ENCODE measurements around the gene KLF4. TPM values are rescaled to one million over a fixed set of nuclear protein-coding genes. Genes with fewer than 3 reads are reported as not detected.
"Not testable (repeated sequence)": the region's sequence is repeated elsewhere in the genome, so short reads cannot be mapped to it uniquely, and the experiment has no call there.

The KLF4 gene
- total RNA-seq, 1 experiment from 2014 or later: 5.2 TPM

- CTCF ChIA-PET: no interaction called here
- Histone ChIP-seq H3K27me3 (ENCODE audit: control insufficient read depth, insufficient read depth, low read length) (no peaks in the 10 kb centered on the region), H3K9me3 (ENCODE audit: control insufficient read depth, insufficient read depth, low read depth, low read length) (no peaks in the 10 kb centered on the region), H3K36me3 (ENCODE audit: control insufficient read depth, insufficient read depth, low read length) (no peaks in the 10 kb centered on the region), H3K27ac (ENCODE audit: low read length) (no peak overlapping the region), H3K4me1 (ENCODE audit: control insufficient read depth, insufficient read depth, low read length) (peaks cover 13% of the 10 kb centered on the region), H3K4me3 (ENCODE audit: low read depth in 2 of 2, low read length in 2 of 2) (no peak overlapping the region)
- intact Hi-C loops (cut with micrococcal nuclease; ENCODE audit: unreplicated experiment) (no loop called here), in situ Hi-C loops (cut with HindIII; ENCODE audit: low pct_unique_long_range_greater_than_20kb, low sequenced_read_pairs) (no loop called here)
- DNase-seq (ENCODE audit: low read depth, low spot score) (no peak), ATAC-seq (no peak)
- no TSS peak for BruUV-seq (replicated peaks)
- TF ChIP-seq CTCF (IDR thresholded peaks at IDR 0.05) (no peak), TCF7L2 (IDR thresholded peaks at IDR 0.05; ENCODE audit: low read depth, low read length) (no peak), POLR2AphosphoS5 (IDR thresholded peaks at IDR 0.05; ENCODE audit: low read depth, low read length) (no peak)
- POLR2A ChIA-PET: no interaction called here
These were observed 12.9 kb upstream of the KLF4 start for GRCh38 chr9:107502464-107502863.

GRCh38 chr9:107500421-107501200 lies 11.0 kb upstream of the KLF4 start:
- H3K9me3 ChIP-seq (ENCODE audit: control insufficient read depth, insufficient read depth, low read depth, low read length); H3K27me3 ChIP-seq (ENCODE audit: control insufficient read depth, insufficient read depth, low read length); ATAC-seq; BruUV-seq (replicated peaks); DNase-seq (ENCODE audit: low read depth, low spot score); H3K4me3 ChIP-seq (ENCODE audit: low read depth in 2 of 2, low read length in 2 of 2); intact Hi-C loops (cut with micrococcal nuclease; ENCODE audit: unreplicated experiment); H3K36me3 ChIP-seq (ENCODE audit: control insufficient read depth, insufficient read depth, low read length); H3K27ac ChIP-seq (ENCODE audit: low read length); in situ Hi-C loops (cut with HindIII; ENCODE audit: low pct_unique_long_range_greater_than_20kb, low sequenced_read_pairs); CTCF ChIA-PET: not testable (repeated sequence)
- POLR2A ChIA-PET: interaction anchor here (0.7 kb wide), 1 partner anchor 93 kb away, joined by 8 read pairs; no protein-coding TSS in a partner anchor
- peaks cover 13% of the 10 kb centered on the region for H3K4me1 ChIP-seq (ENCODE audit: control insufficient read depth, insufficient read depth, low read length)

GRCh38 chr9:107496976-107497375 lies 7.4 kb upstream of the KLF4 start:
- DNase-seq (ENCODE audit: low read depth, low spot score) (no peak), ATAC-seq (no peak)
- in situ Hi-C loops (cut with HindIII; ENCODE audit: low pct_unique_long_range_greater_than_20kb, low sequenced_read_pairs) (no loop called here), intact Hi-C loops (cut with micrococcal nuclease; ENCODE audit: unreplicated experiment) (no loop called here)
- H3K36me3 ChIP-seq (ENCODE audit: control insufficient read depth, insufficient read depth, low read length): no peaks in the 10 kb centered on the region
- no peak overlapping the region for H3K4me3 ChIP-seq (ENCODE audit: low read depth in 2 of 2, low read length in 2 of 2)
- H3K27ac ChIP-seq (ENCODE audit: low read length): no peak overlapping the region
- no TSS peak for BruUV-seq (replicated peaks)
- CTCF ChIA-PET: no interaction called here
- POLR2A ChIA-PET: interaction anchor here (0.6 kb wide), 1 partner anchor 185 kb away, joined by 3 read pairs; no protein-coding TSS in a partner anchor
- H3K4me1 ChIP-seq (ENCODE audit: control insufficient read depth, insufficient read depth, low read length): no peaks in the 10 kb centered on the region; the same call in 1 of the 2 replicates
- TF ChIP-seq POLR2AphosphoS5 (IDR thresholded peaks at IDR 0.05; ENCODE audit: low read depth, low read length): no peak
- TF ChIP-seq TCF7L2 (IDR thresholded peaks at IDR 0.05; ENCODE audit: low read depth, low read length): no peak
- TF ChIP-seq CTCF (IDR thresholded peaks at IDR 0.05): no peak
- no peak for TF ChIP-seq REST (IDR thresholded peaks at IDR 0.05; ENCODE audit: insufficient read depth in 1 of 2, low read depth in 2 of 2, low read length in 1 of 2)
- no peak for TF ChIP-seq SIN3A (IDR thresholded peaks at IDR 0.05; ENCODE audit: borderline replicate concordance, insufficient read depth, low read depth, low read length)
- no peaks in the 10 kb centered on the region for H3K9me3 ChIP-seq (ENCODE audit: control insufficient read depth, insufficient read depth, low read depth, low read length)
- no peaks in the 10 kb centered on the region for H3K27me3 ChIP-seq (ENCODE audit: control insufficient read depth, insufficient read depth, low read length)

Data from Panc1 (cell line).